Stimulated activated CD8-positive, alpha-beta memory T cell treated with anti-CD3 and anti-CD28 coated beads, Interleukin-7, amount 100 ng/mL, for 4 hours (primary cell): ENCODE results near the gene NOL4L.

Experiments
- DNase-seq, 2 donors: peaks; one replicate each; pipeline ENCODE4 v3.0.0-alpha.2; 2020; ENCODE audit warnings: low read depth in 2 of 2

NOL4L gene

GRCh38 chr20:32585011-32585585 is at the start of gene NOL4L:
Gene NOL4L (minus strand): TSS chr20:32585333. CDS start chr20:32584890, 443 bp downstream.
- DNase-seq, result peak in 1 of 2 donors; percentile 56

GRCh38 chr20:32634041-32634805 is 49.1 kb upstream of the NOL4L start:
- no peak for DNase-seq

GRCh38 chr20:32632461-32633354 is 47.6 kb upstream of the NOL4L start:
- no peak for DNase-seq

- no peak for DNase-seq
Measured at GRCh38 chr20:32631933-32632460, 46.9 kb upstream of the NOL4L start.

- DNase-seq, result no peak
Measured at GRCh38 chr20:32629813-32630212, 44.7 kb upstream of the NOL4L start.

- no peak for DNase-seq
Measured at GRCh38 chr20:32628960-32629530, 43.9 kb upstream of the NOL4L start.

- DNase-seq, result no peak
Measured at GRCh38 chr20:32626859-32627636, 41.9 kb upstream of the NOL4L start.

- no peak for DNase-seq
Measured at GRCh38 chr20:32626407-32626806, 41.3 kb upstream of the NOL4L start.

GRCh38 chr20:32625996-32626395 is 40.9 kb upstream of the NOL4L start:
- no peak for DNase-seq

- DNase-seq, result no peak
Measured at GRCh38 chr20:32624687-32625345, 39.7 kb upstream of the NOL4L start.

GRCh38 chr20:32623667-32624157 is 38.6 kb upstream of the NOL4L start:
- no peak for DNase-seq

GRCh38 chr20:32622585-32623468 is 37.7 kb upstream of the NOL4L start:
- DNase-seq, result no peak

GRCh38 chr20:32621891-32622584 is 36.9 kb upstream of the NOL4L start:
- no peak for DNase-seq

GRCh38 chr20:32621071-32621890 is 36.1 kb upstream of the NOL4L start:
- DNase-seq, result no peak

GRCh38 chr20:32619586-32619985 is 34.5 kb upstream of the NOL4L start:
- DNase-seq, result no peak

- DNase-seq, result no peak
Measured at GRCh38 chr20:32614772-32615171, 29.6 kb upstream of the NOL4L start.

- DNase-seq, result no peak
Measured at GRCh38 chr20:32614303-32614702, 29.2 kb upstream of the NOL4L start.
